ENCODE measurements around the gene ADGRG6. TPM values are rescaled to one million over a fixed set of nuclear protein-coding genes. Genes with fewer than 3 reads are reported as not detected.
"Not testable (repeated sequence)": the region's sequence is repeated elsewhere in the genome, so short reads cannot be mapped to it uniquely, and the experiment has no call there.

The ADGRG6 gene
- total and polyA plus RNA-seq, 3 donors from 2014 or later: 5.1 to 10.6 (median 7.2) TPM

DNA sequence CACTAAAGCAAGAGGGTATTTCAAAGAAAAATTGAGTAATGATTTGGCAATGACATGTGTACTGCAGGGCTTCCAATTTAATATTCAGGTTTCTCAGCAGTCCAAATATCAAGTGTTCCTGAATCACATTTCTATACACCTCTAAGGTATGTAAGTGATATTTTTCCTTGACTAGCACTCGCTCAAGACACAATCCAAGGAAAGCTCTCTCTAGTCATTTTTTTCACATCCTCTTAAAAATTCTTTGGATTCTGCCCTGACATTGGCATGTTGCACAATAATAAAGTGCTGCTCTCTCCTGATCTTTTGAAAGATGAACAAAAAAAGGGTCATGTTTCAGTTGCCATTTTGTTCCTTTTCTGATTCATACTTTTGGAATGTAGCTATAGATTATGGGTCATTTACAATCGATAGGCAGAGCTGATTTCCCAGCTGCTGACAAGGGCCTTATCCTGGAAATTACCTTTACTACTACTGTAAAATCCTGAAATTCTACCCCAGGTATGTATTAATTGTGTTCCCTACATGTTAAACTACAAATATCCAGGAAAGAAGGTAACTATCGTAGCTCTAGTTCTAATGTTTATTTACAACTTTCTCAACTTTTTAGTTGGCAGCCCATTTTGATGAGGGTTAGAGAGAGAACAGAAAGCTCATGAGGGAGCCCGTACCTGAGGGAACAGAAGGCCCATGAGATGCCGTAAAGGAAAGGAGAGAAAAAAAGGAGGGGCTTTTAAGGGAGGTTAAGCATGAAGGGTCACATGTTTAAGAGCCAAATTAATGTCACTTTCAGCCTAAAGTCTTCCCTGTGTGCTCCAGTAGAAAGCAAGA, 22.2 kb upstream of the ADGRG6 start:
- Histone ChIP-seq H3K36me3 (ENCODE audit: low read depth, missing control alignments) (no peaks in the 10 kb centered on the region), H3K27ac (no peak overlapping the region), H3K27me3 (no peaks in the 10 kb centered on the region), H3K9me3 (no peaks in the 10 kb centered on the region), H3K4me3 (no peak overlapping the region), H3K4me1 (no peaks in the 10 kb centered on the region)
- intact Hi-C loops (cut with DNase I; ENCODE audit: low total_unique reads): no loop called here
- no peak for DNase-seq
- TF ChIP-seq POLR2A (IDR thresholded peaks at IDR 0.05) (no peak), CTCF (IDR thresholded peaks at IDR 0.05) (no peak)
- 71 to 73% methylated on average over 5 of the region's 5 CpGs for WGBS, 2 donors

GRCh38 chr6:142280265-142280664, 21.5 kb upstream of the ADGRG6 start:
- intact Hi-C loops (cut with DNase I; ENCODE audit: low total_unique reads): no loop called here
- no peak overlapping the region for H3K4me3 ChIP-seq
- no peaks in the 10 kb centered on the region for H3K27me3 ChIP-seq
- no peak for DNase-seq
- H3K27ac ChIP-seq: no peak overlapping the region
- WGBS, 2 donors: 95 to 100% methylated on average over 1 of the region's 1 CpG
- no peaks in the 10 kb centered on the region for H3K4me1 ChIP-seq
- H3K36me3 ChIP-seq (ENCODE audit: low read depth, missing control alignments): no peaks in the 10 kb centered on the region
- TF ChIP-seq POLR2A (IDR thresholded peaks at IDR 0.05) (no peak), CTCF (IDR thresholded peaks at IDR 0.05) (no peak)
- no peaks in the 10 kb centered on the region for H3K9me3 ChIP-seq

GRCh38 chr6:142280927-142281326, 20.9 kb upstream of the ADGRG6 start:
- Histone ChIP-seq H3K4me3 (no peak overlapping the region), H3K27ac (no peak overlapping the region), H3K36me3 (ENCODE audit: low read depth, missing control alignments) (no peaks in the 10 kb centered on the region), H3K9me3 (no peaks in the 10 kb centered on the region), H3K4me1 (no peaks in the 10 kb centered on the region), H3K27me3 (no peaks in the 10 kb centered on the region)
- intact Hi-C loops (cut with DNase I; ENCODE audit: low total_unique reads): no loop called here
- TF ChIP-seq POLR2A (IDR thresholded peaks at IDR 0.05) (no peak), CTCF (IDR thresholded peaks at IDR 0.05) (no peak)
- 97 to 99% methylated on average over 4 of the region's 4 CpGs for WGBS, 2 donors
- no peak for DNase-seq

- not testable (repeated sequence) for DNase-seq, H3K27me3 ChIP-seq
Measured at GRCh38 chr6:142283138-142283537, 18.7 kb upstream of the ADGRG6 start.

DNA sequence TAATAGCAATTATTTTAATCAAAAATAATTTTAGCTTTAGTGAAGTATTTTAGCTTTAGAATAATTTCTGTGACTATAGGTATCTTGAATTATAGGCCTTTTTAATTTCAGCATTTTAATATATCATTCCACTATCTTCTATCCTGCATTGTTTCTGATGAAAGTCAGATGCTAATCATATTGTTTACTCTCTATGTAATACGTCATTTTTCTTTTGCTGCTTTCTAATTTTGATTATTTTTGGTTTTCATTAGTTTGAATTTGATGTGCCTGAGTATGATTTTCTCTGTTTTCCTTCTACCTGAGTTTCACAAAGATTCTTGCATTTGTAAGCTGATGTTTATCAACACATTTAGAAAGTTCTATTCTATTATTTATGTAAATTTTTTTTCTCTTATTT, 17.4 kb upstream of the ADGRG6 start:
- H3K27ac ChIP-seq: no peak overlapping the region
- H3K4me1 ChIP-seq: no peaks in the 10 kb centered on the region
- H3K4me3 ChIP-seq: no peak overlapping the region
- H3K9me3 ChIP-seq: no peaks in the 10 kb centered on the region
- H3K27me3 ChIP-seq: no peaks in the 10 kb centered on the region
- WGBS, 2 donors: 90 to 100% methylated on average over 1 of the region's 1 CpG
- TF ChIP-seq POLR2A (IDR thresholded peaks at IDR 0.05) (no peak), CTCF (IDR thresholded peaks at IDR 0.05) (no peak)
- intact Hi-C loops (cut with DNase I; ENCODE audit: low total_unique reads): no loop called here
- H3K36me3 ChIP-seq (ENCODE audit: low read depth, missing control alignments): no peaks in the 10 kb centered on the region
- no peak for DNase-seq

More at GRCh38 chr6:142283138-142283537, 18.7 kb upstream of the ADGRG6 start:
- H3K27ac ChIP-seq; H3K4me3 ChIP-seq; H3K9me3 ChIP-seq; H3K36me3 ChIP-seq (ENCODE audit: low read depth, missing control alignments); intact Hi-C loops (cut with DNase I; ENCODE audit: low total_unique reads); H3K4me1 ChIP-seq: not testable (repeated sequence)
- 93 to 99% methylated on average over 3 of the region's 4 CpGs for WGBS, 2 donors
